Uterus (tissue), 2 donors: ENCODE measurements around the gene R3HDM2.

ENCODE experiments used
- CTCF ChIP-seq, 4 experiments: fragments of 200-600 bp in 2 of 4; fragments of 450-650 bp in 2 of 4; sonication (generic) in 2 of 4; IDR thresholded peaks; one replicate each; pipeline ENCODE4 v1.5.1; 2016 to 2019; ENCODE audit warnings: antibody characterized with exemption in 4 of 4, mild to moderate bottlenecking in 2 of 4, moderate library complexity in 1 of 4
- POLR2A ChIP-seq, 2 donors: fragments of 450-650 bp; IDR thresholded peaks; one replicate each; pipeline ENCODE4 v1.6.1; 2016; ENCODE audit warnings: antibody characterized with exemption in 2 of 2, mild to moderate bottlenecking in 1 of 2, moderate library complexity in 1 of 2

GRCh38 chr12:57464569-57464968, 33.7 kb upstream of the R3HDM2 start:
- TF ChIP-seq CTCF (IDR thresholded peaks at IDR 0.05) (no peak), POLR2A (IDR thresholded peaks at IDR 0.05) (no peak)
